Measurements from ENCODE around the gene PRKCE.
A peak's percentile ranks its signal among the peaks of the same experiment; 100 is the strongest.

PRKCE gene

GRCh38 chr2:46001290-46001689, 349.8 kb downstream of the PRKCE start:
- no peaks in the 10 kb centered on the region for H3K9me3 Mint-ChIP-seq
- no peak overlapping the region for H3K4me3 Mint-ChIP-seq
- peaks cover 4% of the 10 kb centered on the region for H3K4me1 Mint-ChIP-seq
- no peaks in the 10 kb centered on the region for H3K36me3 Mint-ChIP-seq
- no peak for DNase-seq (ENCODE audit: low spot score in 2 of 2)
- no peak overlapping the region for H3K27ac Mint-ChIP-seq
- ATAC-seq, result no peak

- ATAC-seq (no peak), DNase-seq (ENCODE audit: low spot score in 2 of 2) (no peak)
- Mint-ChIP-seq H3K27ac (no peak overlapping the region), H3K4me1 (peaks cover 4% of the 10 kb centered on the region), H3K9me3 (no peaks in the 10 kb centered on the region), H3K4me3 (no peak overlapping the region), H3K36me3 (no peaks in the 10 kb centered on the region)
Measured at GRCh38 chr2:46001741-46002506, 350.4 kb downstream of the PRKCE start.

GRCh38 chr2:46002507-46002883, 351.0 kb downstream of the PRKCE start:
- no peak for DNase-seq (ENCODE audit: low spot score in 2 of 2)
- no peaks in the 10 kb centered on the region for H3K9me3 Mint-ChIP-seq

GRCh38 chr2:46002947-46003346, 351.5 kb downstream of the PRKCE start:
- no peak for ATAC-seq
- no peak overlapping the region for H3K4me3 Mint-ChIP-seq
- no peaks in the 10 kb centered on the region for H3K9me3 Mint-ChIP-seq
- H3K4me1 Mint-ChIP-seq, result peaks cover 4% of the 10 kb centered on the region
- DNase-seq (ENCODE audit: low spot score in 2 of 2), result no peak
- no peaks in the 10 kb centered on the region for H3K36me3 Mint-ChIP-seq
- no peak overlapping the region for H3K27ac Mint-ChIP-seq

More at GRCh38 chr2:46002507-46002883, 351.0 kb downstream of the PRKCE start:
- H3K4me1 Mint-ChIP-seq, result peaks cover 4% of the 10 kb centered on the region
- H3K36me3 Mint-ChIP-seq, result no peaks in the 10 kb centered on the region
- H3K27ac Mint-ChIP-seq, result no peak overlapping the region
- ATAC-seq, result no peak
- no peak overlapping the region for H3K4me3 Mint-ChIP-seq

- no peak overlapping the region for H3K27ac Mint-ChIP-seq
- H3K36me3 Mint-ChIP-seq, result no peaks in the 10 kb centered on the region
Measured at GRCh38 chr2:46003903-46004473, 352.5 kb downstream of the PRKCE start.

GRCh38 chr2:46006473-46007025, 355.1 kb downstream of the PRKCE start:
- ATAC-seq, result no peak
- Mint-ChIP-seq H3K36me3 (peaks cover 2% of the 10 kb centered on the region), H3K4me1 (peaks cover 6% of the 10 kb centered on the region), H3K9me3 (no peaks in the 10 kb centered on the region), H3K4me3 (no peak overlapping the region), H3K27ac (peak overlapping the region; percentile 27)
- no peak for DNase-seq (ENCODE audit: low spot score in 2 of 2)

More at GRCh38 chr2:46003903-46004473, 352.5 kb downstream of the PRKCE start:
- Mint-ChIP-seq H3K4me1 (peaks cover 4% of the 10 kb centered on the region), H3K4me3 (no peak overlapping the region), H3K9me3 (no peaks in the 10 kb centered on the region)
- ATAC-seq, result no peak
- no peak for DNase-seq (ENCODE audit: low spot score in 2 of 2)

GRCh38 chr2:46007412-46007811, 355.9 kb downstream of the PRKCE start:
- H3K4me3 Mint-ChIP-seq, result no peak overlapping the region
- DNase-seq (ENCODE audit: low spot score in 2 of 2) (no peak), ATAC-seq (no peak)
- no peaks in the 10 kb centered on the region for H3K9me3 Mint-ChIP-seq
- peaks cover 14% of the 10 kb centered on the region for H3K4me1 Mint-ChIP-seq
- peaks cover 6% of the 10 kb centered on the region for H3K36me3 Mint-ChIP-seq
- H3K27ac Mint-ChIP-seq, result peak overlapping the region; percentile 27

GRCh38 chr2:46008091-46008870, 356.8 kb downstream of the PRKCE start:
- Mint-ChIP-seq H3K36me3 (peaks cover 6% of the 10 kb centered on the region), H3K9me3 (no peaks in the 10 kb centered on the region), H3K4me3 (no peak overlapping the region), H3K27ac (peak overlapping the region; percentile 39), H3K4me1 (peaks cover 23% of the 10 kb centered on the region)
- ATAC-seq (no peak), DNase-seq (ENCODE audit: low spot score in 2 of 2) (peak in 1 of 2 donors; percentile 45)

- Mint-ChIP-seq H3K36me3 (peaks cover 6% of the 10 kb centered on the region), H3K27ac (no peak overlapping the region), H3K4me1 (peaks cover 25% of the 10 kb centered on the region), H3K4me3 (no peak overlapping the region), H3K9me3 (no peaks in the 10 kb centered on the region)
- ATAC-seq, result no peak
- no peak for DNase-seq (ENCODE audit: low spot score in 2 of 2)
Measured at GRCh38 chr2:46009315-46009714, 357.8 kb downstream of the PRKCE start.

GRCh38 chr2:46009772-46010171, 358.3 kb downstream of the PRKCE start:
- Mint-ChIP-seq H3K9me3 (no peaks in the 10 kb centered on the region), H3K4me1 (peaks cover 25% of the 10 kb centered on the region), H3K4me3 (no peak overlapping the region), H3K36me3 (peaks cover 6% of the 10 kb centered on the region), H3K27ac (no peak overlapping the region)
- ATAC-seq (no peak), DNase-seq (ENCODE audit: low spot score in 2 of 2) (no peak)

- no peak overlapping the region for H3K4me3 Mint-ChIP-seq
- peak in 1 of 2 donors; percentile 41 for DNase-seq (ENCODE audit: low spot score in 2 of 2)
- peaks cover 28% of the 10 kb centered on the region for H3K4me1 Mint-ChIP-seq
- H3K36me3 Mint-ChIP-seq, result peaks cover 8% of the 10 kb centered on the region
- H3K27ac Mint-ChIP-seq, result no peak overlapping the region
- no peaks in the 10 kb centered on the region for H3K9me3 Mint-ChIP-seq
- no peak for ATAC-seq
Measured at GRCh38 chr2:46010223-46010924, 358.9 kb downstream of the PRKCE start.

GRCh38 chr2:46010925-46011490, 359.5 kb downstream of the PRKCE start:
- DNase-seq (ENCODE audit: low spot score in 2 of 2) (peak in 1 of 2 donors; percentile 46), ATAC-seq (peak; percentile 63)
- no peak overlapping the region for H3K4me3 Mint-ChIP-seq
- no peaks in the 10 kb centered on the region for H3K9me3 Mint-ChIP-seq
- H3K4me1 Mint-ChIP-seq, result peaks cover 30% of the 10 kb centered on the region
- peaks cover 12% of the 10 kb centered on the region for H3K36me3 Mint-ChIP-seq
- H3K27ac Mint-ChIP-seq, result no peak overlapping the region

- peak overlapping the region; percentile 85 for H3K27ac Mint-ChIP-seq
- no peak overlapping the region for H3K4me3 Mint-ChIP-seq
- no peaks in the 10 kb centered on the region for H3K9me3 Mint-ChIP-seq
- H3K36me3 Mint-ChIP-seq, result peaks cover 14% of the 10 kb centered on the region
- DNase-seq (ENCODE audit: low spot score in 2 of 2) (peak in 1 of 2 donors; percentile 47), ATAC-seq (peak; percentile 77)
- H3K4me1 Mint-ChIP-seq, result peaks cover 38% of the 10 kb centered on the region
Measured at GRCh38 chr2:46012618-46013240, 361.3 kb downstream of the PRKCE start.

GRCh38 chr2:46013726-46014125, 362.3 kb downstream of the PRKCE start:
- DNase-seq (ENCODE audit: low spot score in 2 of 2) (no peak), ATAC-seq (no peak)
- Mint-ChIP-seq H3K4me1 (peaks cover 44% of the 10 kb centered on the region), H3K9me3 (no peaks in the 10 kb centered on the region), H3K4me3 (no peak overlapping the region), H3K36me3 (peaks cover 18% of the 10 kb centered on the region), H3K27ac (peak overlapping the region; percentile 85)
